ENCODE measurements around the gene ACTRT2.

ACTRT2 gene

GRCh38 chr1:3069491-3070308 is 48.4 kb downstream of the ACTRT2 start:
- DNase-seq: no peak

DNA sequence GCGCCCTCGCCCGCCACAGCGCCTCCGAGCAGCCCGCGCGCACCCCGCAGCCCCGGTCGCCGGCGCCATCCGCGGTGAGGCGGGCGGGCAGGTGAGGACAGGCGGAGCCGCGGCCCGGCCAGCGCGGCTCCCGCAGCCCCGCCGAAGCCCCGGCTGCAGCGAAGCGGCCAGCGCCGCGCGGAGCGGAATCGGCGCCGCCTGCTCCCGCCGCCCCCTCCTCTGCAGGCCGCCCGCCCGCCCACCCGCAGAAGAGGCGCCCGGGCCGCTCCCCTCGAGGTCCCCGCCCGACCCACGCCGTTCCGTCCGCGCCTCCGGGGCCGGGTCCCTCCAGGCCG is 49.0 kb downstream of the ACTRT2 start:
- DNase-seq: no peak

DNA sequence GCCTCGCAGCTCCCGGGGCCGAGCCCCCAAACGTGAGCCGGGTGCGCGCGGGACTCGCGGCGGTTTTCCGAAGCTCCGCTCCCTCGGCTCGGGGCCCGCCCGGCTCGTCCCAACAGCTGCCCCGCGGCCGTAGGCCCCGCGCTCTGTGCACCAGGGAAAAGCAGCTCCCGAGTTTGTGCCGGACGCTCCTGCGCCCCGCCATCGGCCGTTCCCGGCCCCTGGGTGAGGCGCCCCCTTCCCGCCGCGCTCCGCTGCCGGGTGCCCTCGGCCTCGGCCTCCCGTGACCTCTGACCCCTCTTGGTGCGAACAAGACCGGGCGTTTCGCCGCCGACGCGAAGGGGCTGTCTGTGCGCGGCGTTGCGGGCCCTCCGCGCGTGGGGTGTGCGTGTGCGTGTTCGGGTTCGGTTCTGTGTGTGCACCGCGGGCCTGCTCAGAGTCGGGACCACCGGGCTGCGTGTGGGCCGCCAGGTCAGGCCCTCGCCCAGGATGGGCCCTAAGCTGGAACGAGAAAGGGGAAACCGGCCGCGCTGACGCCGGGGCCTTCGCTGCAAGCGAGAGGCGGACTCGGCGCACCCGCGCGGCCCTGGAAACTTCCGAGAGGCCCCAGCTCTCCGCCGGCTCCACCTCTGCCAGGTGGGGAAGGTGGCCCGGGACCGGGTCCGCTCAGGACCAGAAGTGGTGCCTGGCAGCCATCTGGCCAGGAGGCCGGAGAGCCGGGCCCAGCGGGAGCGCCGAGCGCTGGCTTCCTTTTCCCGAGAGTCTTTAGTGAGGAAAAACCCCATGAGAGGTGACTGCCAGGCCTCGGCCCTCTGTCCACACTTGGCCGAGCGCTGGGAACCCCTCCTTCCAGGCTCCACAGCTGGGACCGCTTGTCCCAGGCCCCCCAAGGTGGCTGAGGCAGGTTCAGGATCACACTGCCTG is 49.6 kb downstream of the ACTRT2 start:
- DNase-seq: no peak

DNA sequence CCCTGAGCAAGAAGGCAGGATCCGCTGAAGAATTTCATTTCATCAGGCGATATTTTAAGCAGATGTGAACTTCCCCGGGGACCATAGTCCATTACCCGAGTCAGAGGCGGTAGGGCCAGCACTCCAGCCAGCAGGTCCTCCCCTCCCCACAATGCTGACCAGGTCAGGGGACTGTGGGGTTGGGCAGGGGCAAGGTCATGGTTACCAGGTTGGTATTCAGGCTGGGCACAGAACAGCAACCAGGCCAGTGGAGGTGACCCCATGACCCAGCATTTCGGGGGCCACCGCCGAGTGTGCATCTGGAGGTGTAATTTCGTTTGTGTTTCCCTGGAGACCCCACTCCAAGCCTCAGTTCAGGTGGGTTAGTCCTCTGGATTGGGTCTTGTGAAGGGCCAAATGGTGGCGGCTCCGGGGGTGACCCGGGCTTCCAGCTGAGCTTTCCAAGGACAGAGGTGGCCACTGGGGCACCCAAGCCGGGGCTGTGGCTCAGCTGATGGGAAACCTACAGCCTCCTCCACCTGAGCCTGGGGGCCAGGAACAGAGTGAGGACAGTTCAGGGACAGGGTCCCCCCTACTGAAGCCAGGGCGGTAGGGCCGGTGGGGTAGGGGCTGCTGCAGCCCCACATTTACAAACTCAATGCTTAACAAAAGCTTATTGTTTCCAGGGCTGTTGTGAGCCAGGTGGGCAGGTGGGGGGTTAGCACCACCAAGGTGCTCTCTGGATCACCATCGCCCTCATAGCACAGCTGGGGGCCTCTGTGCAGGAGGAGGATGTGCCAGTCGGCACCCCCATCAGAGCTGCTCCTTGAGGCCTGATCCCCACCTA is 50.5 kb downstream of the ACTRT2 start:
- no peak for DNase-seq

All from NCI-H187 (cell line).